Cardiac fibroblast (primary cell): Measurements from ENCODE around the gene STK11.
"Not testable (repeated sequence)": the region's sequence is repeated elsewhere in the genome, so short reads cannot be mapped to it uniquely, and the experiment has no call there.

Experiments used
- DNase-seq, 2 donors: peaks; one replicate each; pipeline versions ENCODE4 v3.0.0 to v3.0.0-alpha.2; 2010; ENCODE audit warnings: low read depth in 2 of 2
- H3K4me3 ChIP-seq, 2 donors: replicated peaks in 1 of 2; 1 replicate in 1 of 2; 2 replicates in 1 of 2; pipeline ENCODE4 v1.5.1; 2011; ENCODE audit warnings: low read depth in 2 of 2, low read length in 2 of 2, mild to moderate bottlenecking in 2 of 2, moderate library complexity in 1 of 2
- CTCF ChIP-seq: IDR thresholded peaks from one replicate; pipeline ENCODE4 v1.5.1; 2011; ENCODE audit warnings: low read depth, mild to moderate bottlenecking, low read length, inconsistent platforms

STK11 gene

DNA sequence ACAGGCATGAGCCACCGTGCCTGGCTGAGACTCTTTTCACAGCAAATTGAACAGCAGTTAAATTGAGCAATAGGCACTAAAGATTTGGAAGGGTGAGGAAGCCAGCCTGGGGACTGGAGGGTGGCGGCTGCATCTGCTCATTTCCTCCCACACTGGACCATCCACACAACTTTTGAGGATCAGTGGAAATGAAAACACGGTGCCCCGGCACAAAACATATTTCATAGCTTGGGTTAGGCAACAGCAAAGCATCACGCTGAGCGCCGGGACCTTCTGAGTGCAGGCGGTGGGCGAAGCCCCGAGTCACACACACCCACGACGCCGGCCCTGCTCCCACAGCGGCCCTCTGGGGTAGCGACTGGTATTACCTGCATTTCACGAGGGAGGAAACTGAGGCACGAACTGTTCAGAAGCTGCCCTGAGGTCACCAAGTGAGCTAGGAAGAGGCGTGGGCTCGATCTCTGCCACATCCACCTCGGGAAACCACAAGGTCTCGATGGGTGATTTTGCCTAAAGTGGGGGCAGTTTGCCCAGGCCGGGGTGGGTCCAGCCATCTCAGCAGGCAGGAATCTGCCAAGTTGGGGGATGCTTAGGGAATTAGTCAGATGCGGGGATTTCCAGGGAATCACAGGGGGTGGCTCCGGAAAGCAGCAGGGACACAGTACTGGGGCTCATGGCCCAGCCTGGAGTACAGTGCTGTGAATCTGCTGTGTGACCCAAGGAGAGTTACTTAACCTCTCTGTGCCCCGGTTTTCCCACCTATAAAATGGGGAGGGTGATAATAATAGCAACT is 28.1 kb upstream of the STK11 start:
- TF ChIP-seq CTCF: peak; percentile 49
- peak; percentile 94 to 98 for DNase-seq
- peak overlapping the region in 1 of 2 donors; percentile 21 for H3K4me3 ChIP-seq

- DNase-seq: no peak
- no peak for TF ChIP-seq CTCF
- no peak overlapping the region for H3K4me3 ChIP-seq
Observed at GRCh38 chr19:1181606-1182005, 24.0 kb upstream of the STK11 start.

DNA sequence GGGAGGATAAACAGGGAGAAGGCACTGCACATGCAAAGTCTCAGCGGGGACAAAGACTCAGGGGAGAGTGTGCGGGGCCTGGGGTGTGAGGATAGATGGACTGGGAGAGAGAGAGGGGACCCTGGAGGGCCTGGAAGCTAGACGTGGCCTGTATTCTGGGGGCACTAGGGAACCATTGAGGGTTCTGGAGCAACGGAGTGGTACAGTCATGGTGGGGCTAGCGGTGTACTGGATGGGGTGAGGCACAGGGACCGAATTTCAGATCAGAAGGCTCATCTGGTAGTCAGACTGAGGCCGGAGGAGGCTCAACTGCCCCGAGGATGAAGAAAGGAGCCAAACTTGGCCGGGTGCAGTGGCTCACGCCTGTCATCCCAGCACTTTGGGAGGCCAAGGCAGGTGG is 23.5 kb upstream of the STK11 start:
- no peak overlapping the region for H3K4me3 ChIP-seq
- no peak for DNase-seq
- no peak for TF ChIP-seq CTCF

GRCh38 chr19:1182727-1183126 is 22.9 kb upstream of the STK11 start:
- DNase-seq: no peak
- no peak overlapping the region for H3K4me3 ChIP-seq
- no peak for TF ChIP-seq CTCF

DNA sequence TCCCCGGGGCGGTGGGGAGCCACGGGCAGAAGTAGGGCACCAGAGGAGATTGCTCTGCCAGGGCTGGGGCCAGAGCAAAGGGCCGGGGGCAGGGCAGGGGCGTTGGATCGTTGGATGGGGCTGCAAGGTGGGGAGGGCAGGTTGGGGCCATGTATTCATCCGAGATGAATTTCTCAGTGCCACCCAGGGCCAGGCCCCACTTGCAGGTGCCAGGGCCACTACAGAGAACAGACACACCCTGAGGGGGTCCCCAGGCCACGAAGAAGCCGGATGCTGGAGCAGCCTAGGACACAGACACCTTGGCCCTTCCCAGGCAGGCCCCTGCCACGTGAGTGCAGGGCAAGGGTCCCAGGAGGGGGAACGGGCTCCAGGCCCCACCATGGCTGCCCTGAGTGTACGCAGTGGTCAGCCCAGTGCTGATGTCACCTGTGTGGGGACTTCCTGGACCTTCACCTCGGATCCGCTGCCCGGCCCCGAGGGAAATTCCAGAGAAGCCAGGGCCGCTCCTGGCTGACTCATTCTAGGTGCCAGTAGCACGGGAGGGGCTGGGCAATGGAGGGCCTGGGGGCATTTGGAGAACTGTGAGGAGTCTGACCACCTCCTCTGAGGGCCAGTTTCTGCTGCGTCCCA is 21.9 kb upstream of the STK11 start:
- TF ChIP-seq CTCF: no peak
- DNase-seq: no peak
- no peak overlapping the region for H3K4me3 ChIP-seq

DNA sequence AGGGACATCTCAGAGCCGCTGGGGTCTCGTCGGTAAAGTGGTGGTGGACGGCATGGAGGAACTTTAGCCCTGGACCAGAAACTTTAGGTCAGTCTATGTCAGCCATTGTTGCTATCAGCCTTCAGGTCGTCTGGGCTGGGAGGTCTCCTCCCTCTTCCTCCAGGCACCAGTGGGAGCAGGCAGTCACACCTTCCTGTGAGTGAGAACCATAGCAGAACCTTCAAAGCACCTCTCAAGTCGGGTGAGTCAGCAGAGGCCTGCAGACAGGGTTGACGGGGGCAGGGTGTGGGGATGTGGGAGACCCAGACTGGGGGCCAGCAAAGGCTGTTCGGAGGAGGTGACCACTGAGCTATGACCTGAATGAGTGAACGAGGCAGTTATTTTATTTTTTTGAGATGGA is 16.2 kb upstream of the STK11 start:
- no peak overlapping the region for H3K4me3 ChIP-seq
- TF ChIP-seq CTCF: no peak
- no peak for DNase-seq

GRCh38 chr19:1199531-1199930 is 6.0 kb upstream of the STK11 start:
- H3K4me3 ChIP-seq: no peak overlapping the region
- no peak for DNase-seq
- no peak for TF ChIP-seq CTCF

GRCh38 chr19:1200614-1201013 is 5.0 kb upstream of the STK11 start:
- H3K4me3 ChIP-seq, DNase-seq: not testable (repeated sequence)
